Amniotic epithelial cell (primary cell): ENCODE data around the gene GRIK4.
"Not testable (repeated sequence)": the region's sequence is repeated elsewhere in the genome, so short reads cannot be mapped to it uniquely, and the experiment has no call there.

ENCODE experiments used
- DNase-seq: peaks from one replicate; pipeline ENCODE4 v3.0.0-alpha.2; 2010; ENCODE audit warnings: low read depth

GRIK4 gene

DNA sequence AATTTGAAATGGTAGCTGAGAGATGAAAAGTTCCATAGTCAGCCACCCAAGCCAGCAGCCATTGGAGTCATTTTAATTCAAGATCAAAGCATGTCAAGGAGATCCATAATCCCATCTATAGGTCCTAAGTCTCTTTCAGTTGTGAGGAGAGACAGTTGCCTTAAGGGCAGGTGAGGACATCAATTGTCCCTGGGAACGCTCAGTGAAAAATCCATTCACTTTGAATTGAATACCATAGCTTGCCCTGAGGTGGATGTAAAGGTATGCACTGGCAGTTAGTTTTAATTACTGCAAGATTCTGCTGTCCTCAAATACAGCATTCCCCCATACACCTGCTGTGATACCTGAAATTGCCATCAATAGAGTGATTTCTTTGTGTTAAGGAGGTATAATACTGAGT lies 487.0 kb downstream of the GRIK4 start:
- no peak for DNase-seq

DNA sequence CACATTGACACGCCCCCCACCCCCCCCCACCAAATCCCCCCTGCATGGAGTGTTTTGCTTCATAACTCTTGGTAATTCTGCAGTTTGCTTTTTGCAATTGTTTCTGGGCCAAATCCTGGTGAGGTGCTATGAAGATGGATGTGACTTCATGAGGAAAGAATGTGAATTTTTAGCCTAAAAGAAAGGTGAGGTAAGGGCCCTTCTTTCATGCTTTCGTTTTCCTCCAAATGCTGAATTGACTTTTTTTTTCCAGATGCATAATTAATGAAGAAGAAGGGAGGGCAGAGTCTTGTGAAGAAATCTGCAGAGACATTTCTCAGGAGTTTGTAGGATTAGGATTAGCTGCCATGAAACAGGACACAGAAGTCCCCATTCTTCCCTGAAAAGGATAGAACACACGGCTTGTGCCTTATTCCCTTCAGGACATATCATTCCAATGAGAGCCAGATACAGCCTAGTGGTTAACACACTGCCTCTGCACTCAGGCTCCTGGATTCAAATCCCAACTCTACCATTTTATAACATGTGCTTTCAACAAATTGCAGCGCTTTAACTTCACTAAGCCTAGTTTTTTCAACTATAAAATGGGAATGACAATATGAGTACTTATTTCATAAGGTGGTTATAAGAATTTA lies 492.8 kb downstream of the GRIK4 start:
- no peak for DNase-seq

DNA sequence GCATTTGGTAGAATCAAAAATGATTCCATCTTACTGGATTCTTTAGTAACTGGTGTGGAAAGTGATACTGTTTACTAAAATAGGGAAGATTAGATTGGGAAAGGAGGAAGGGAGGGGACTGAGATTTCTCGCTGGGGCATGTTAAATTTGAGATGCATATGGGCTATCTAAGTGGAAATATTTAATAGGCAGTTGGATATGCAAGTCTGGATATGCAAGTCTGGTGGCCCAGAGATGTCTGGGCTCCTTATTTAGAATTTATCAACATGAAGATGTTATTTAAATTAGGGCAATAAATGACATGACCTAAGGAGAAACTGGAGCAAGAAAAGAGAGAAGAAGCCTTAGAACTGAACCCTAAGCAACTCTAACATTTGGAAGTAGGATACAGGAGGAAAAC lies 495.4 kb downstream of the GRIK4 start:
- no peak for DNase-seq

DNA sequence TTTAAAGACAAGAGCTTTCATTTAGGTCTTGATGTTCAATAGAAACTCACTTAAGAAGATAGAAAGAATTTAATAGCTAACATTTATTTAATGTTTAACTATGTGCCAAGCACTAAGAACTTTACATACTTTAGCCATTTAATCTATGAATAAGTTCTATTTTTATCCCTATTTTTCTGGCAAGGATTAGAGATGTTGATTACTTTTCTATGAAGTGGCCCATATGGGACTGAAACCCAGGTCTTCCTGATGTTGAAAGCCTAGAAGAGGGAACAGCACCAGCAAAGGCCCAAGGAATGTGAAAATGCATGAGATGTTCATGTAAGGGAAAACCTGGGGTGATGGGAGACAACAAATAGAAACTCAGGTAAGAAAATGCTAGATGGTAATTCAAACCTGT lies 497.0 kb downstream of the GRIK4 start:
- DNase-seq: no peak

DNA sequence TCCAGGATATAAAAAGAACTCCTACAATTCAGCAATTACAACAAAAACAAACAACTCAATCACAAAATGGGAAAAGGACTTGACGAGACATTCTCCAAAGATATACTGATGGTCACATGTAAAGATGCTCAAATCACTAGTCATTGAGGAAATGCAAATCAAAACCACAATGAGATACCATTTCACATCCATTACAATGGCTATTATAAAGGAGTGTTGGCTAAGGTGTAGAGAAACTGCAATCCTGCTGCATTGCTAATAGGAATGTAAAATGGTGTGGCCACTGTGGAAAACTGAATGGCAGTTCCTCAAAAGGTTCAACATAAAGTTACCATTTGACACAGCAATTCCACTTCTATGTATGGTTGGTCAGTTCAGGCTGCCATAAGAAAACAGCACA lies 500.5 kb downstream of the GRIK4 start:
- no peak for DNase-seq

DNA sequence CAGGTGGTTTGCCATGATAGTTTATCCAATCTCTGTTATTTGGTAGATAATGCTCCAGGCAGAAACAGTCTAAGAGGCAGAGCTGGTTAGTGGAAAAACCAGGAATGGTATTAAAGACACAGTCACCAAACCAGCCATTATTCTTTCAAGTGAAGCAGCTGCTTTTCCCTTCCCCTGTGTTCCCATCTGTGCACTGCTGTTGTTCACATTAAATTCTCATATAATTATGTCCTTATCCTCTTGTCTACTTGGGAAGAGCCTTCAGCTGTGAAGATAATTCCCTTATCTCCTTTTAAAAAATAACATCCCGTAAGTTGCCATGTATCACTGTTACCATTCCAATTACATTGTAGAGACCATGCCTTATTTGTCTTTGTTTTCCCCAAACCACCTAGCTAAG lies 507.2 kb downstream of the GRIK4 start:
- no peak for DNase-seq

DNA sequence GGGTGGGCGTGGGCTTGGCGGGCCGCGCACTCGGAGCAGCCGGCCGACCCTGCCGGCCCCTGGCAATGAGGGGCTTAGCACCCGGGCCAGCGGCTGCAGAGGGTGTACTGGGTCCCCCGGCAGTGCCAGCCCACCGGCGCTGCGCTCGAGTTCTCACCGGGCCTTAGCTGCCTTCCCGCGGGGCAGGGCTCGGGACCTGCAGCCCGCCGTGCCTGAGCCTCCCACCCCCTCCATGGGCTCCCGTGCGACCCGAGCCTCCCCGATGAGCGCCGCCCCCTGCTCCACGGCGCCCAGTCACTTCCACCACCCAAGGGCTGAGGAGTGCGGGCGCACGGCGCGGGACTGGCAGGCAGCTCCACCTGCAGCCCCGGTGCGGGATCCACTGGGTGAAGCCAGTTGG lies 510.2 kb downstream of the GRIK4 start:
- not testable (repeated sequence) for DNase-seq

DNA sequence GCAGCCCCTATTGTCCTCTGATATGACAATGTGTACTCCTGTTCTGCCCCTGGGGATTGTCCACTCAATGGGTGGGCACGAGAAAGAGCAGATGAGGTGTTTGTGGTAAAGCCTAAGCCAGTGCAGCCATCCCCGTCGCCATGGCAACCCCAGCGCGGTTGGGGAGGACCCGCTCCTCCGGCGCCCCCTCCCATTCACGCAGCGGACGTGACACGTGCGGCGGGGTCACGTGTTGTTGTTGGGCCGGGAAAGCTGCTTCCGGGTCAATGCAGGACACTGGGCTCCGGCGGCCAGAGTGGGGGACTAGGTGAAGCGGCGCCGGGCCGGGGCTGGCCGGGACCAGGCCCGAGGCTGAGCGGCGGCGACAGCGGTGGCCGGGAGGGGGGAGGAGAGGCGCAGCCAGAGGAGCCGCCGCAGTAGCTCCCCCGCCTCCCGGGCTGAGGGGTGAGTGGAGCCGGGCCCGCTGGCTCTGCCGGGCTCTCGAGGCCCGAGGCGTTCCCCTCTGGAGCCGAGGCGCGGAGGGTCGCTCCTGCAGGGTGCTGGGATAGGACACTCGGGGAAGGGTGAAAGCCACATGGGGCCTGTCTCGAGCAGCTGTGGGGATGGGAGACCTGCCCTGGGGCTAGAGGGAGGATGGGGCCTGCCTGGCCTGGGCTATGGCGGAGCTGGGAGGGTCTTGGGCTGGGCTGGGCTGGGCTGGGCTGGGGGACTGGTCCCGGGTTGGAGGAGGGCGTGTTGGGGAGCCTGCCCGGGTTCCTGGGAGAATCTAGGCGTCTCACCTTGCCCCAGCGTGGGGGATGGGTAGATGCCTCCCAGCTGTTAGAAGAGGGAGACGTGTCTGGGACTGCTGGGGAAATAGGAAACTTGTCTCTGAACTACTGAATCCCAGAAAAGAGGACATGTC lies 512.6 kb downstream of the GRIK4 start, which contains the start of gene TBCEL:
TBCEL (plus strand) TSS at position 255 of the 904 bp plus-strand sequence. CDS start 21,589 bp downstream, outside the sequence.
- DNase-seq: peak; percentile 81

DNA sequence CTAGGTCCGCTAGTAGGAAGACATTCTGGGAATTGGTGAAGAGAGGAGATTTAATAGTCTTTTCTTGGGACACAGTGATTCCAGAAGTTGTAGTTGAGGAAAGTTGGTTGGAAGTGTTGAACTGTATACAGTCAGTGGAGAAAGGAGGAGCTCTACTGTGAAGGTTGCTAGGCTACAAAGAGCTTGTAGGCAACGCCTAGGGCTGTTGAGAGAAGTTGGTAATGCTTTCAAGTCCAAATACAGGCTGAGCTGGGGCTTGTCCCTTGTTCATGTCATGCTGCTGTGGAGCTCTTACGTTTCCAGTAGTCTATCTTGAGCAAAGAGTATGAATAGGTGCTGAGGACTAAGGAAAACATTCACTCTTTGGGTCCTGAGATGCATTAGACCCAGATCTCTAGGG lies 513.4 kb downstream of the GRIK4 start:
- DNase-seq: peak; percentile 8

DNA sequence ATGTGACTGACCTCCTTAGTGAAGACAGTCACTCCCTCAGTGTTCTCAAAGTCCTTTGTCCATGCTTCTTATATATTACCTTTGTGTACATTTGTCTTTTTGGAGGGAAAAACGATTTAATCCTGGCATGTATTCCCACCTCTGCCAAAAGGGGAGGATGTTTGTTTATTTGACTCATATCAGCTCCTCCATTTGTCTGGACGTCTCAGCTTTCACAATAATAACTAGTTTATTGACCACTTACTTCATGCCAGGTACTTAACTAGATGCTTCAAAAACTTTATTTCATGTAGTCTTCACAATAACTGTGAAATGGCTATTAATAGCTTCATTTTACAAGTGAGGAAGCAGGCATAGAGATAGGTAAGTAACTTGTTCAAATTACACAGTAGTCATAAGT lies 517.6 kb downstream of the GRIK4 start:
- no peak for DNase-seq

DNA sequence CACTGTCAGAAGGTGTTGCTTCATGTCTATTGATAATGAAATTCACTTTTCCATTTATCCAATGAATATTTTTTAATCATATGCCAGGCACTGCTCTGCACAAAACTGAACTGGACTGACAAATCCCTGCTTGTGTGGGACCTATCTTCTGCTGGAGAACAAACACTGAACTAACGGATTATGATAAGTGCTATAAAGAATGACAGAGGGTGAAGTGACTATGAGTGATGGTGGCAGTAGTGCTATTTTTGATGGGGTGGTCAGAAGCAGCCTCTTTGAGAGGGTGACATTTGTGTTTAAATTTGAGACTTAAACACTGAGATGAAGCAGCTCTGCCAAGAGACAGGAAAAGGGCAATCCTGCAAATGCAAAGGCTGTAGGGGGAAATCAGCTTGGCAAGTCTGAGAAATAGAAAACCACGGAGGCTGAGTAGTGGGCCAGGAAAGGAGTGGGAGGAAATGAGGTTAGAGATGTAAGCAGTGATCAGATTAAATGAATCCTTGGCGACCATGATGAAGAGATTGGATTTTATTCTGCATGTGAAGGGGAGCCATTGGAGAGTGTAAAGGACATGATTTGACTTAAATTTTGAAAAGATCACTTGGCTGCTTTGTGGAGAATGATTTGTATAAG lies 518.4 kb downstream of the GRIK4 start:
- DNase-seq: no peak

DNA sequence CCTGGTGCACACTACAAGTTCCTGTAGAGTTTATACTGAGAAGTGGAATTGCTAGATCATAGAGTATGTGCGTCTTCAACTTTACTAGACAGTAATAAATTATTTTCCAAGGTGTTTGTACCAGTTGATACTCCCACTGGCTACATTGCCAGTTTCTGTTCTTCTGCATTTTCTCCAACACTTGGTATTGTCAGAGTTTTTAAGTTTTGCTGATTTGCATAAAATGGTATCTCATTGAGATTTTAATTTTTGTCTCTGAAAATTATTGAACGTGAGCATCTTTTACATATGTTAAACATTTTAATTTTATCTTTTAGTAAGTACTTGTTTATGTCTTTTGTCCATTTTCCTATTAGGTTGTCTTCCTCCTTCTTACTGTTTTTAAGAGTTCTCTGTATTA lies 519.6 kb downstream of the GRIK4 start:
- no peak for DNase-seq

DNA sequence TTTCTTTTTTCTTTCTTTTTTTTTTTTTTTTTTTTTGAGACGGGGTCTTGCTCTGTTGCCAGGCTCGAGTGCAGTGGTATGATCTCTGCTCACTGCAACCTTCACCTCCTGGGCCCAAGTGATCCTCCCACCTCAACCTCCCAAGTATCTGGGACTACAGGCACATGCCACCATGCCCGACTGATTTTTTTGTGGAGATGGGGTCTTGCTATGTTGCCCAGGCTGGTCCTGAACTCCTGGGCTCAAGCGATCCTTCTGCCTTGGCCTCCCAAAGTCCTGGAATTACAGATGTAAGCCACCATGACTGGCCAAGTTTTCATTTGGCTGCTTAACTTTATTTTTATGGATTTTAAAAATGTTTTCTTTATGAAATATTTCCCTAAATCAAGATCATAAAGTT lies 520.1 kb downstream of the GRIK4 start:
- DNase-seq: not testable (repeated sequence)

DNA sequence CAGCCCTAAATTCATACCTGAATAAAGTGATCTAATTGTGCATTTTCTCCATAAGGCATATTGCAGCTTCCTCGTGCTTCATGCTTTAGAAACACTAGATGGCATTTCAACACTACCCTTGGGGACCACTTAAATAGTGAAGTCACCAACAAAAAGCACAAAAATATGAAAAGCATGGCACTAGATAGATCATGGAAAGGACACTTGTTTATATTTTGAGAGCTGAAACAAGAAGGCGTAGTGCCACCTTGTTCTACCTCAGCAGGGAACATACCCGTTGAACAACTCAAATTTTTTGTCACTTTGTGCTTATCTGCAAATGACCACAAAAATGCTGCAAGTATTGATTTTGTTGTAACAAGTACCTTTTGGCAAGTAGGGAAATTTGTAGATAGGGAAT lies 521.0 kb downstream of the GRIK4 start:
- no peak for DNase-seq

DNA sequence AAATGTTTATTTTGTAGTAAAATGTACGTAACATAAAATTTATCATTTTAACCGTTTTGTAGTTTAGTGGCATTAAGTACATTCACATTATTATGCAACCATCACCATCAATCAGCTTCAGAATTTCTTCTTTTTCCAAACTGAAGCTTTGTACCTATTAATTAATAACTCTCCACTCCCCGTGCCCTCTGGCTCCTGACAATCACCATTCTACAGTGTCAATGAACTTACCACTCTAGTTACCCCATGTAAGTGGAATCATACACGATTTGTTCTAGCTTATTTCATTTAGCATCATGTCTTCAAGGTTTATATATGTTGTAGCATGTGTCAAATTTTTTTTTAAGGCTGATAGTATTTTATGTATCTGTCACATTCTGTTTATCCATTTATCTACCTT lies 522.1 kb downstream of the GRIK4 start:
- DNase-seq: no peak

DNA sequence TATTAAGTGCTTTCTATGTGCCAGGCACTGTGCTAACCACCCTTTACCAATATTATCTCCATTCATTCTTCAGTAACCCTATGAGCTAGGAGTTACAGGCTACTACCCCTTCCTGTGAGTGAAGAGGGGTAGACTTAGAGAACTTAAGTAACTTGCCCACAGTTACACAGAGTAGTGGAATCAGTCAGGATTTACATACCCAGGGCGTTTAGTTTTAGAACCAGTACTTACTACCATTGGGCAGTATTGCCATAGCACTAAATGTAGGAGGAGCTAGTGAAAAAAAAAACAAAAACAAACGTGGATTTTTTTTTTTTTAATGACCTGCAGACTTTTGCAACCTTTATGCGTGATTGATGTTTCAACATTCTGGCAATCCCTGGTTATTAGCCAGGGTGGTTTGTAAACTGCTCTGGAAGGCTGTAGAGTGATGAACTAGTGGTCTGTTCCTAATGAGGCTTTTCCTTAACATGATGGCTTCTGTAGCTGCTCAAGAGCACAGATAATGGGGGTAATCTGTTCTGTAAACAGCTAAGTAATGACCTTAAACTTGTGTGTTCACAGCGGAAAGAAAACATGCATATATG lies 523.7 kb downstream of the GRIK4 start:
- peak; percentile 58 for DNase-seq

DNA sequence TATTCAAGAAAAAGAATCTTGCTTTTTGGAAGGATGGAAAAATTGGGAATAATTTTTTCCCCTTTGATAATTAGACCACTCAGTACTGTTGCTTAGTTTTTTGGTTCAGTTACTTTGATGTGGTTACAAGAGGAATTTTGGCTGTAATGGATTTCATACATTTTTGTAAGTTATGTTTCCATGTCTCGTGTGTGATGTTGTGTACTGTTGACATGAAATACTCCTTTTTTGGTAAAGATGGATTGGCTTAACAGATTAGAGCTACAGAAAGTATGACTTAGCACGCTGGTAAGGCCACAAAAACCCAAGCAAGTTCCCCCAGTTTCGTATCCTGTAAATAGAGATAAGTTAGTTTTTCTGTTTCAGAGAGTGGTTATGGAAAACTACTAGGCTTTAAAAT lies 524.2 kb downstream of the GRIK4 start:
- DNase-seq: peak; percentile 56

DNA sequence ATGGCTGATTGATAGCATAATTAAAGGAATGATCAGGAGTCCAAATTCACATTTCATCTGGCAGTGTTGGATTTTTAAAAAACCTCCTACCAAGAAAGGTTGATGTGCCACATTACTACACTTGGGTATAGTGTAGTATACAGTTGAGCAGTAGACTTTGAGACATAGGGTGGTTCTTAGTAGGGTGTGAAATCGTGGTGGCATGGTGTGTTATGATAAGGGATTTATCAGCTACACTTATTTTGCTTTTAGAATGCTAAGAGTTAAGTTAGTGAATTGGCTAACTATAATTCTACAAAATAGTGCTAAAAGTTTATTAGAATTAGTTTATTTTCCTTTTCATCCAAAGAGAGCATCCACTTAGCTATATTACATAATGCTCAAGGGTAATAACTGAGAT lies 525.5 kb downstream of the GRIK4 start:
- no peak for DNase-seq
